HG03457 (cell line): ENCODE results near the gene PAK2.
"Not testable (repeated sequence)": the region's sequence is repeated elsewhere in the genome, so short reads cannot be mapped to it uniquely, and the experiment has no call there.

Source experiments
- ATAC-seq: cut with Tn5 transposase; IDR thresholded peaks from one replicate; pipeline ENCODE4 v1.9.1; 2021; ENCODE audit warnings: moderate number of reproducible peaks; ENCODE audit not compliant: unreplicated experiment

PAK2 gene

DNA sequence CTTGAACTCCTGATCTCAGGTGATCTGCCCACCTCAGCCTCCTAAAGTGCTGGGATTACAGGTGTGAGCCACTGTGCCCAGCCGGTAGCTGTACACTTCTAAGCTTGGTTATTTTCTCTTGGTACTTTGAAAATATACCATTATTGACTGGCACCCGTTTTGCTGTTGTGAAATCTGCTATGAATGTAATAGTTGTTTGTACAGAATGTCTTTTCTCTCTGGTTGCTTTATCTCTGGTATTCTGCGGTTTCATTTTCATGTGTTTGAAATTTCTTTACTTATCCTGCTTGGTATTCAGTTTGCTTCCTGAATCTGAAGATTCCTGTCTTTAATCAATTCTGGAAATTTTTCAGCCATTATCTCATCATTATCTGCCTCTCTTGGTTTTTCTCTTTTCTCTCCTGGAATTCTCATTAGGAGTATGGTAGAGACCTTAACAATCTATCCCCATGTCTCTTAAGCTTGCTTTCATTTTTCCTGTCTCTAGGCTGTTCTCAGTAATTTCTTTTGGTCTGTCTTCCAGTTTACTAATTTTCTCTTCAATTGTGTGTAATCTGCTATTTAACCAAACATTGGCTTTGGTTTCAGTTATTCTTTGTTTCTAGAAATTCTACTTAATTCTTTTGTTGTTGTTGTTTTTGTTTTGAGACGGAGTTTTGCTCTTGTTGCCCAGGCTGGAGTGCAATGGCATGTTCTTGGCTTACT, 2.8 kb upstream of the PAK2 start:
- no peak for ATAC-seq

DNA sequence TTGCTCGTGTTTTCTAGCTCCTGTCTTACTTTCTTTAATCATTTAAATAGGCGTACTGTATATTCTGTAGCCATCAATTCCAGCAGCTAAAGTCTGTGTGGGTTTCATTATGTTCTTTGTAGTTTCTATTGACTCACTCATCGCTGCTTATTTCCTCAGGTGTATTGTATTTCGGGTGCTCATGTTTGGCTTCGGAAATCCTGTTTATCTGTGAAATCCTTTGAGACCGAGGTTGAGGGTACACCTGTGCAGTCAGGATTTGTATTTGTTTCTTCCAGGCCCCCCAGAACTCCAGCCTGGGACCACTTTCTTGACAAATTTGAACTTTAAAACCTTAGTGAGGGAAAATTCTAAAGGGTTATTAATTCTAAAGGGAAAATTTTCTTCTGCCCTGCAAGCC, 2.0 kb upstream of the PAK2 start:
- no peak for ATAC-seq

DNA sequence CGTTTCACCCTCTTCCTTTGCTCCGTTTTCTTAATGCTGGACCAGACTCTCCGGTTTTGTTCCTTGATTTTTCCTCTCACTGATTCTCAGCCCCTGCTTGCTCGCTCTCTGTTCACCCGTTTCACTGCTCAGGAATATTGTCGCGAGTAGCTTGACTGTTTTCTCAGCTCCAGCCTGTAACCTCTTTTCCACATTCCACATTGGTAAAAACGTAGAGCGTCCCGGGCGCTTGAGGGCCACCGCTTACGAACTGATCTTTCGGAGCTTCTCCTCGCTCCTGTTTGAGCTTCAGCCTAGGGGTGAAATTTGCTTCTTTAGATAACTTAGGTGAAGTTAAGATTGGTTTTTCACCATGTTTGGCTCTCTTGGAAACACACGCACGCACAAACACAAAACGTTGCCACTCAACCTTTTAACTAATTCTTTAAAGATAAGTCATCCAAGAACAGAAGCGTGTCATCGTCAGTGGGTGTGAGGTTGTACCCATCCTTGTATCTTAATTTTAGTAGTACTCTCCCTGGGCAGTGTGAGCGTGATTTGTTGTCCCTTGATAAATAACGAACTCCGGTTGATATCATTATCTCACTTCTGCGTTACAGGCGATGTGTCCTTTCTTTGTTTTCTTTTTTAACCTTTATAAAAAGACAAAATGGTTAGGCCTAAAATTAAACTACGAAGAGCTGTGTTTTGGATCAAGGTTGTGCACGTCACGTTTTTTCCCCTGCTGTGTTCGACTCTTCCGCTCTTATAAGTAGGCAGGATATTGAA, 1.0 kb downstream of the PAK2 start:
- no peak for ATAC-seq

DNA sequence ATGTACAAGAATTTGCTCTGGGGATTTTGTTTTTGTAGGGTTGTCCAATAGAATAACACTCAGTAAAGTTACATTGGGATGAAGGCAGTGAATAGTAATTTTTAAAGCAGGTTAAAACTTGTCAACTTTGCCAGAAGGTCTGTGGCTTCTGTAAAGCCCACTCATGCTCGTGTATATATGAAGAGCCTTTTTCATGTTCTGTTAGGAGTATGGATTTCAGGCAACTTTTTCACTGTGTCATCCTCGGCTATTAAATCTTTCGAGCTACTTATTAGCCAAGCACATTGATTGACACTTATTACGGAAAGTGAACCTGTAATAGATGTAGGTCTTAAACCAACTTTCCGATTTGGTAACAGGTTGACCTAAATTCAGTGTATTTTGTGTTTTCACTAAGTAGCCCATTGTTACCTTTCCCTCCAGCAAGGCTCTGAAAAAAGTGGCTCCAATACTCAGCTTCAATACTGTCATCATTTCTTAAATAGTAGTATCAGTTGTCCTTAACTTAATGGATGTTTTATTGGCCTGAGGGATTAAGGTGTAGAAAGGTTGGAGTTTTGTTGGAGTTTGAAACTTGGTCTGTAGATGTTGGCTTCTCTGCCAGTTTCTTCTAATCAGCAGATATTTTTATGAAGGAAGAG, 1.7 kb downstream of the PAK2 start:
- no peak for ATAC-seq

DNA sequence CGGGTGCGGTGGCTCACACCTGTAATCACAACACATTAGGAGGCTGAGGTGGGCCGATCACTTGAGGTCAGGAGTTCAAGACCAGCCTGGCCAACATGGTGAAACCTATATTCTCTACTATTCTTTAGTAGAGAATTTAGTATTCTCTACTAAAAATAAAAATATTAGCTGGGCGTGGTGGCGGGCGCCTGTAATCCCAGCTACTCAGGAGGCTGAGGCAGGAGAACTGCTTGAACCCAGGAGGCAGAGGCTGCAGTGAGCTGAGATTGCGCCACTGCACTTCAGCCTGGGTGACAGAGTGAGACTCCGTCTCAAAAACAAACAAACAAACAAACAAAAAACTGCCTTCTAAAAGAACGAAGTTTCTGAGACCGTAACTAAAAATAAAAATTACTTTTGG, 3.9 kb downstream of the PAK2 start:
- not testable (repeated sequence) for ATAC-seq

DNA sequence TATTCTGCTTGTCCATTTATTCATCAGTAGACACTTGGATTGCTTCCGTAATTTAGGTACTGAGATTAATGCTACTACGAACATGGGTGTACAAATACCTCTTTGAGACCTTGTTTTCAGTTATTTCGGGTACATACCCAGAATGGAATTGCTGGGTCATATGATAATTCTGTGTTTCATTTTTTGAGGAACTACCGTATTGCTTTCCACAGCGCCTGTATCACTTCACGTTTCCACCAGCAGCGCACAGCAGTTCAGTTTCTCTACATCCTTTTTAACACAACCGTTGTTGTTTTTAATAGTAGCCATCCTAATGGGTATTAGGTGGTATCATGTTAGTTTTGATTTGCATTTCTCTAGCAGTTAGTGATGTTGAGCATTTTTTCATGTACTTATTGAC, 9.5 kb downstream of the PAK2 start:
- ATAC-seq, result no peak

DNA sequence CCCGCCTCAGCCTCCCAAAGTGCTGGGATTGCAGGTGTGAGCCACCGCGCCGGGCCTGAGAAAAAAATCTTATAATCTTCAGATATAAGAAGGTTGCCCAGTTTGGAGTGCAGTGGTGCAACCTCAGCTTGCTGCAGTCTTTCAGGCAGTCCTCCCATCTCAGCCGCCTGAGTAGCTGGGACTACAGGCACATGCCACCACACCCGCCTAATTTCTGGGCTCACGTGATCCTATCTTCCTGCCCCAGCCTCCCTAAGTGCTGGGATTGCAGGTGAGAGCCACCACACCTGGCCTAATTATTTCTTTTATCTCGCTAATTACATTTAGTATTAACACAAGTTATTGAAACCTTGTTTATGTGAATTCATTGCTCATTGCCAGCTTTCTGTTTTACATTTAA, 13.5 kb downstream of the PAK2 start:
- ATAC-seq, result no peak

DNA sequence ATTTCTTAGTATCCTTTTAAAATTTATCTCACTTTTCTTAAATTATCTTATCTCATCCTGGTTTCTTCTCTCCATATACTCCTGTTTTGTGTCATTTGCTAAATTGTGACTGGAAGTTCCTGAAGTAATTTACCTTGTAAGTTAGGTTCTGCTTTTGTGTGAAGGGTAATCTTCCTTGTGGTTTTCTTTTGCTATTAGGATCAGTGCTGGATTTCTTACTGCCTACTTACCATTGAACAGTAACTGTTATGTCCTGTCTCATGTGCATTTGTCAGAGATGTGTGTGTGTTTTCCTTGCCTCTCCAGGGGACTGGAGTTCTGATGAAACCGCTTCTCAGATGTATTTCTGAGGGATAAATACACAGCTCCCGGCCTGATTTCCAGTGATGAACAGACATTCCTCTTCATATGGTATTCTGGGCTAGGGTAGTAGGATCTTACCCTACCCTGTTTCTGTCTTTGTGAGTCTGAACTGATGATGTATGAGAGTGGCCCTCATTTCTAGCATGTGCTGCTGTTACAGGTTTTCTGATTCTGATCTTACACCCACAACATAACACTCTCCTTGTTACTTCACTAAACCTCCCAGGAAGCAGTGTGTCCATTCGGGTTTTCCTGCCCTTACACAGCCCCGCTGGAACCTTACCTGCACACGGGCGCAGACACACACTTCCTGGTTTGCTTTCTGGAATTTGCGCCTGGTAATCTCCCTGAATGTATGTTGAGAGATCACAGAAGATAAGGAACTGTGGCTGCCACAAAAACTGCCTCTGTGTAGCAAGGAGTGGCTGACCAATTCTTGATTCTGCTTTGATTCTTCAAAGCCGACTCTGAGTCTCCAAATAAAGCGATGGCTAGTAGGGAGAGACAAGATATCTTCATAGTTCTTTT, 14.7 kb downstream of the PAK2 start:
- no peak for ATAC-seq

DNA sequence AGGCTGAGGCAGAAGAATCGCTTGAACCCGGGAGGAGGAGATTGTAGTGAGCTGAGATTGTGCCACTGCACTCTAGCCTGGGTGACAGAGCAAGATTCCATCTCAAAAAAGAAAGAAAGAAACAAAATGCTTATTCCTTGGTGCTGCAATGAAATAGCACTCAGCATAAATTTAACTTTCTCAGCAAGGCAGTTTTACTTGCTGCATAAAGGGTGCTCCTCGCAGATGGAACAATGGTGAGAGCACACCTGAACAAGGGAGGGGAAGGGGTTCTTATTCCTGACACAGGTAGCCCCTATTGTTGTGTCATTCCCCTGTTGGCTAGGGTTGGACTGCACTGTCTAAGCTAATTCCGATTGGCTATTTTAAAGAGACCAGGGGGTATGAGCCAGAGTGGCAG, 17.1 kb downstream of the PAK2 start:
- no peak for ATAC-seq

DNA sequence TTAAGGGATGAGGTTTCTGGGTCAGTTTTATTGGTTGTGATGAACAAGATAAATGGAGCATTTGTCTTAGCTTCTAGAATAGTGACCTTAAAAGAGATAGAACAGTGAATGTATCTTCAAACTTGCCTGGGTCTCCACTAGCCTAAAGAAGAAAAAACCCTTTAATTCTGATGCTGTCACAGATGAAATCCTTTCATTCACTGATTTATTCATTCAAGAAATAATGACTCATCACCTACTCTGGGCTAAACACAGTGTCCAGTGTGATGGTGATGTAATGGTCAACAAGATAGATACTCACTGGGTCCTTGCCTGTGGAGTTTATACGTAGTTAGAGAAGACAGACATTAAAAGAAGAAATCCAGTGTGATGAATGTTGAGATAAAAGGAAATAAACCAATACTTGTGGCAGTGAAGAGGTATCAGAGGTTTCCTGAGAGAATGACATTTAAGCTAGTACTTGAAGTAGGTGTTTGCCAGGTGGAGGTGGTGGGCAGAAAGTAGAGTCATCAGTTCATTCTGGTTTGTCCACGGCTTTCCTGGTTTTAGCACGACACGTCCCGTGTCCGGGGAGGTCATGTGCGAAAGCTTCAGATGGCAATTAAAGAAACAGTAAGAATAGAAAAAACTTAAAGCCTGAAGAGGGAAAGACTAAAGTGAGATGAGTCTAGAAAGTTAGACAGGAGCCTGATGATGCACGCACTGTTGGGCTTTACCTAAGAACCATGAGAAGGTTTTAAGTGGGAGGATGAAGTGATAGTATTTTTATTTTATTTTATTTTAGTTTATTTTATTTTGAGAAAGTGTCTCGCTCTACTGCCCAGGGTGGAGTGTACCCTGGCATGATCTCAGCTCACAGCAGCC, 18.5 kb downstream of the PAK2 start:
- no peak for ATAC-seq

DNA sequence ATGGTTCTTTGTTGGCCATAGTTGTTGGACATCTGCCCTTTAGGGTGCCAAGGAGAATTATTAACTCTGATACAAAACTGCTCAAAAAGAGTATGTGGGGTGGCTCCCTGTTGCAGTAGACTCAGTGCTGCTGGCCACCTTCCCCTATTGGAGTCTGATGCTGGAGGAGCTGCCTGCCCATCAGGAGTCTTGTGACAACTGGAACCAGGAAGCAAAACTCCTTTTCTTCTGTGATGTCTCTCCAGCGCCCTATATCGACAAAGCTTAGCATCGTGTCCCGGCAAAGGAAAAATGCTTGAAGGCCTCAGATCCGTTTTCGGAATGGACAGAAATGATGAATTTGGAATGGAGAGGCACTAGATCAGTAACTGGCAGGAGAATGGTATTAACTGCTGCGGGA, 23.5 kb downstream of the PAK2 start:
- ATAC-seq, result no peak

DNA sequence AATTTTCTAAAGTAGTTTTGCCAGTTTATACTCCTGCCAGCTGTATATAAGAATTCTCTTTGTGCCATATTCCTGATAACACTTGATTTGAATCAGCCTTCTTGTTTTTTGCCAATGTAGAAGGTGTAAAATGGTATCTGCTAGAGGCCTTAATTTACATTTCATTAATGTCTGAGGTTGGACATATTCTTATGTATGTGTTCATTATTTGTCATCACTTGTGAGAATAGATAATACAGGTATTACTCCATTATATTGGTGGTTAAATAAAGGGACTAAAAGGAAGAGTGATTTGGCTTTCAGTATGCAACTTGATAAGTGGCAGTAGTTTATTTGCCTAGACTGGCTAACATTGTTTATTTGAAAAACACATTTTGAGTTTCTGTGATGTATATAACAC, 25.8 kb downstream of the PAK2 start:
- no peak for ATAC-seq

DNA sequence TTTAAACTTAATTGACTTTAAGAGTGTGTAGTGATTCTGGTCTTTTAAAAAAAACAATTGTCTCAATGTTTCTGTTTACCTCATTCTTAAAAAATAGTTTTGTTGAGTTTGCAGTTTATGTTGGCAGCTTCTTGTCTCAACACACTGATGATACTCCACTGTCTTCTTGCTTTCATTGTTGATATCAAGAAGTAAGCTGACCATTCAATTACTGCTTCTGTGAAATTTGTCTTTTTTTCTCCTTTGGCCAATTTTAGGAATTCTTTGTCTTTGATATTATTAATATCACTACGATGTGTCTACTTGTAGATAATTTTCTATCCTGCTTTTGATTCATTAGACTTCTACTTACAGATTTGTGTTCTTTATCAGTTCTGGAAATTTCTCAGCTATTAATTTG, 31.4 kb downstream of the PAK2 start:
- no peak for ATAC-seq

DNA sequence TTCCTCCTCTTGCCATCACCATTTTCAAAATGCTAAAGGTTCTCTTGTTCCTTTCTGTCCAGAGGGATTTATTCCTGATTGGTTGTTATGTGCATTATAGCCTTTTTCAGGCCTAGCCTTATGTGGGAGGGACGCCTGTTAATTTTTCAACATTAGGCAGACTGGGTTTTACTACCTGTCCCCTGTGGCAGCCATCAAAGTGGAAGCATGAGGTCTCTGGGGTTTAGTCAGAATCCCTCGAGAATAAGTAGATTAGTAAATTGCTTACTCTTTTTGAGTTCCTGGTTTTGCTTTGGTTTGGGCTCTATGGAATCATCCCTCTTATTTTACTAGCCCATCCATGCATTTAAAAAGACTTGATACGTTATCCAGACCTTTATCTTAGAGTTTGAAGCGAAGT, 32.4 kb downstream of the PAK2 start:
- no peak for ATAC-seq

DNA sequence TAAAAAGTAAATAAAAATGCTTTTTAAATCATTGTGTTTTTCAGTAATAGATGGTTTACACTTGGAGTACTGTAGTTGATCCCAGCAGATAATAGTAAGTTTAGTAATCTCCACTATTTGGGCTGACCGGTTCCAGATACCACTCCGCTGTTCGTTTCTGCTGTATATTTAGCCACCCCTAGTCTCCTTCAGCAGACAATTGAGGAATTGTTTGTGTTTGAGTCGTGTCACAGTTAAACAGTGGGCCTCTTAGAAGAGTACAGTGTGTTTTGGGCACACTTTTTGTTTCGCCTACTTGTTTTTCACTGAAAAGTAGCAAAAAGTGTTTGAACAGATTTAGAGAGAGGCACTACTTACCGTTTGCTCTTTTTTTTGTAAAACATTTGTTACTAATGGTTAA, 33.2 kb downstream of the PAK2 start:
- ATAC-seq, result no peak

DNA sequence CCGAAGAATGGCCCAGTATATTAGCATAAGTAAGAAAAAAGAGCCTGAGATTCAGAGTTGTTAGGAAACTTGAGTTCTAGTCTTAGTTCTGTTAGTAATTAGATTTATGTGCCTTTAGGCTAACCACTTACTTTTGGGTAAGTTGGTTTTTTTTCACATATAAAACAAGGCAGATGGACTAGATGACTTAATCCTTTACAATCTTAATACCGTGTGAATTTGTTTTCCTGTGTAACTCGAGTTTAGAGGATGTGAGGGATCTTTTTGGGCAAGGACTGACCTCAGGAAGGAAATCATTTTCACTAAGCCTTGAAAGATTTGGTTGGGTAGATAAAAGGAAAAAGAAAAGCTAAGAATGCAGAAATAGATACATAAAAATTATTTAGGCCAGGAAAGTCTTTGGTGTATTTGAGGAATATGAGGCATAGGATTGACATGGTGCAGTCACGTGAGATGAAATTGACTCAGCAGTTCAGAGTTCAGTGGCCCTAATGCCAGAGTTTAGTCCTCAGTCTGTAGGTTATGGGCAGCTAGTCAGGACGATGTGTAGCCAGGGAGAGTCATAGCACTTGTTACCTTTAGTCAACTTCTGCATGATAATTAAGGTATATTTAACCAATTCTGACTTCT, 34.6 kb downstream of the PAK2 start:
- ATAC-seq, result no peak

DNA sequence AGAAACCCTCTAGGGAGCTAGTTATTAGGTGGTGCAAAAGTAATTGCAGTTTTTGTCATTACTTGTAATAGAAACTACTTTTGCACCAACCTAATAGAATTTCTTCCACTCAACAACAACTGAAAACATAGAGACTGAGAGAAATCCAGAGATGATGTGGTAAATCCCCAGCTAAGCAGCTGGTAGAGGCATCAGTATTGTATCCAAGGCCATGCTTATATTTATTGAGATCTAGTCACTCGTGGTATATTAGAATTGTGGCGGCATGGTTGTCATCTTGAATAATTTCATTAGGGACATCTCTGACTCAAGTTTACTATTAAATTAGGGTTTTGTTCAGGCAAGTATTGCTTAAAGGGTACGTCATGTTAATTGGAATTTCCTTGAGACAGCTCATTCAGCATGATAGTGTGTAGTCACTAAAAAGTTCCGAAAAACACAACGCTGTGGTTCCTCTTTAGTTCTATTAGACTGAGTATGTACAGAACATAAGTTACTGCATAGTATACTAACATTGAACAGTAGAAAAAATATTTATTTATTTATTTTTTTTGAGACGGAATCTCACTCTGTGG, 35.3 kb downstream of the PAK2 start:
- ATAC-seq, result no peak

DNA sequence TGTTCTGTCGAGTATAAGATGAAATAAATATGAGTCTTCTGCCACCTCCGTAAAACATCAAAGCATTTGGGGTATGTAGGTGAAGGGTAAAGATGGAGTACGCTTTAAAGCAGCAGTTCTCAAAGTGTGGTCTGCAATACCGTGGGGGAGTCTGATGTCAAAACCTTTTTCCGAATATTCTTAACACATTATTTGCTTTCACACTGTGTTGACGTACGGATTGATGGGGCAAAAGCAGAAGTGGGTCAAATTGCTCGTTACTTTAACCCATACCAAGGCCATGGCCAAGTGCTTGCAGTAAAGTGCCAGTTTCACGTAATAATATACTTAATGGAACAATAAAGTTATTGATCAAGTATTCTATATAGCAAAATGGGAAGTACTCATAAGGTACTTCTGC, 36.3 kb downstream of the PAK2 start:
- ATAC-seq, result no peak

DNA sequence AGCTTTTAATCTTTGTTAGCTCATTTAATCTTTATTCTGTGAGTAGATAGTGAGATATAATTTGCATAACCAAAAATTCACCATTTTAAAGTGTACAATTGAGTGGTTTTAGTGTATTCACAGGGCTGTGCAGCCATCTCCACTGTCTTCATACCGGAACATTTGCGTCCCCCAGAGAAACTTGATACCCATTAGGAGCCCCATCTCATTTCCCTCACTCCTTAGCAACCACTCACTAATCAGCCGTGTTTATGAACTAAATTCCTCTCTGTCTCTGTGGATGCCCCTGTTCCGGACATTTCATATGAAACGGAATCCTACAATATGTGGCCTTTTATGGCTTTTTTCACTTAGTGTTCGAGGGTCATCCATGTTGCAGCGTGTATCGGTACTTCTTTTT, 38.2 kb downstream of the PAK2 start:
- ATAC-seq, result no peak

DNA sequence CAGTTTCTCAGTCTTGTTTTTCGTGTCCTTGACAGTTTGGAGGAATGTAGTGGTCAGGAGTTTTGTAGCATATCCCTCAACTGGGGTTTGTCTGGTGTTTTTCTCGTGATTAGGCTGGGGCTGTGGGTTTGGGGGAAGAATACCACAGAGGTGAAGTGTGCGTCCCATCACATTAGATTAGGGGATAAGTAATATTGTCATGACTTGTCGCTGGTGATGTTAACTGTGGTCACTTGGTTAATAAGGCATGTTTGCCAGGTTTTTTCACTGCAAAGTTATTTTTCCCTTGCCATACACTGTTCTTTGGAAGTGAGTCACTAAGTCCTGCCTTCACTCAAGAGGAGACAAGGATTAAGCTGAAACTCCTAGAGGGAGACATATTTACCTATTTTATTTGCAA, 39.1 kb downstream of the PAK2 start:
- no peak for ATAC-seq
